Superior temporal gyrus (tissue), 1 donor: ENCODE data around the gene HOXA13.

Experiments used
- DNase-seq: peaks from one replicate; pipeline ENCODE4 v3.0.0-alpha.2; 2016; ENCODE audit errors: extremely low spot score

The HOXA13 gene

GRCh38 chr7:27181795-27182275 lies 18.1 kb downstream of the HOXA13 start:
- DNase-seq = no peak

GRCh38 chr7:27180431-27181420 lies 19.2 kb downstream of the HOXA13 start:
- no peak for DNase-seq

GRCh38 chr7:27179503-27180430 lies 20.1 kb downstream of the HOXA13 start:
- DNase-seq = peak; percentile 19

- DNase-seq = no peak
Observed at GRCh38 chr7:27179030-27179429, 20.9 kb downstream of the HOXA13 start.

- DNase-seq = no peak
Observed at GRCh38 chr7:27178366-27178765, 21.5 kb downstream of the HOXA13 start.

- DNase-seq = no peak
Observed at GRCh38 chr7:27177795-27178320, 22.0 kb downstream of the HOXA13 start.

GRCh38 chr7:27176962-27177794 lies 22.7 kb downstream of the HOXA13 start:
- no peak for DNase-seq

- DNase-seq = no peak
Observed at GRCh38 chr7:27176524-27176845, 23.4 kb downstream of the HOXA13 start.

- DNase-seq = no peak
Observed at GRCh38 chr7:27175626-27176523, 24.0 kb downstream of the HOXA13 start.

GRCh38 chr7:27174874-27175625 lies 24.8 kb downstream of the HOXA13 start:
- DNase-seq = no peak

- no peak for DNase-seq
Observed at GRCh38 chr7:27173956-27174873, 25.7 kb downstream of the HOXA13 start, which contains the start of gene HOXA10. TSS of gene HOXA10 (minus strand) at chr7:27174320. CDS start at chr7:27174306, 14 bp downstream.

- no peak for DNase-seq
Observed at GRCh38 chr7:27173511-27173955, 26.4 kb downstream of the HOXA13 start.

- no peak for DNase-seq
Observed at GRCh38 chr7:27172823-27173510, 26.9 kb downstream of the HOXA13 start.

GRCh38 chr7:27172315-27172774 lies 27.5 kb downstream of the HOXA13 start:
- DNase-seq = no peak

GRCh38 chr7:27171637-27172314 lies 28.1 kb downstream of the HOXA13 start:
- no peak for DNase-seq

- no peak for DNase-seq
Observed at GRCh38 chr7:27171325-27171636, 28.6 kb downstream of the HOXA13 start.
